Brain microvascular endothelial cell (primary cell): Measurements from ENCODE around the gene FAM241B.
A peak's percentile ranks its signal among the peaks of the same experiment; 100 is the strongest.

Experiments
- DNase-seq: peaks from one replicate; pipeline ENCODE4 v3.0.0-alpha.2; 2020
- H3K27ac ChIP-seq: fragments of 250-450 bp; sonication (Bioruptor Pico); 2 replicates; pipeline ENCODE4 v1.5.1; 2020; ENCODE audit warnings: mild to moderate bottlenecking, moderate library complexity
- H3K27me3 ChIP-seq: fragments of 250-450 bp; sonication (Bioruptor Pico); replicated peaks from 2 replicates; pipeline ENCODE4 v1.5.1; 2020; ENCODE audit warnings: mild to moderate bottlenecking
- H3K36me3 ChIP-seq: fragments of 250-450 bp; sonication (Bioruptor Pico); replicated peaks from 2 replicates; pipeline ENCODE4 v1.5.1; 2020; ENCODE audit warnings: mild to moderate bottlenecking
- H3K4me3 ChIP-seq: 2 replicates; pipeline ENCODE4 v1.5.1; 2011; ENCODE audit warnings: low read depth, mild to moderate bottlenecking, control low read depth, low read length, moderate library complexity
- CTCF ChIP-seq: IDR thresholded peaks from 2 replicates; pipeline ENCODE4 v1.5.1; 2011; ENCODE audit warnings: low read depth, mild to moderate bottlenecking, moderate library complexity, low read length, control low read depth, inconsistent platforms; ENCODE audit errors: missing control alignments
- in situ Hi-C: cut with HindIII; loops from 2 replicates; pipeline ENCODE4 v1.10.0; 2017; ENCODE audit warnings: low sequenced_read_pairs, low pct_ligation_motif_present

The FAM241B gene

GRCh38 chr10:69648461-69648860 is 18.4 kb downstream of the FAM241B start:
- no peaks in the 10 kb centered on the region for H3K36me3 ChIP-seq
- in situ Hi-C loops = no loop called here
- H3K27me3 ChIP-seq = no peaks in the 10 kb centered on the region
- no peak overlapping the region for H3K4me3 ChIP-seq
- no peak for DNase-seq
- H3K27ac ChIP-seq = no peak overlapping the region
- TF ChIP-seq CTCF = no peak

- in situ Hi-C loops = loop anchor here (25.0 kb wide), 1 partner anchor 262 kb away; no protein-coding TSS in a partner anchor
- TF ChIP-seq CTCF = peak; percentile 43
- H3K27ac ChIP-seq = no peak overlapping the region
- no peaks in the 10 kb centered on the region for H3K36me3 ChIP-seq
- no peak overlapping the region for H3K4me3 ChIP-seq
- no peaks in the 10 kb centered on the region for H3K27me3 ChIP-seq
- DNase-seq = no peak
Measured at GRCh38 chr10:69649786-69650550, 19.9 kb downstream of the FAM241B start.

- H3K27ac ChIP-seq = no peak overlapping the region
- in situ Hi-C loops = loop anchor here (25.0 kb wide), 1 partner anchor 262 kb away; no protein-coding TSS in a partner anchor
Measured at GRCh38 chr10:69650589-69651261, 20.7 kb downstream of the FAM241B start.

GRCh38 chr10:69651362-69651761 is 21.3 kb downstream of the FAM241B start:
- no peak for TF ChIP-seq CTCF
- no peak overlapping the region for H3K27ac ChIP-seq
- in situ Hi-C loops = loop anchor here (25.0 kb wide), 1 partner anchor 261 kb away; no protein-coding TSS in a partner anchor
- H3K36me3 ChIP-seq = no peaks in the 10 kb centered on the region
- DNase-seq = no peak
- H3K27me3 ChIP-seq = no peaks in the 10 kb centered on the region
- H3K4me3 ChIP-seq = no peak overlapping the region

More at GRCh38 chr10:69650589-69651261, 20.7 kb downstream of the FAM241B start:
- no peak for TF ChIP-seq CTCF
- H3K36me3 ChIP-seq = no peaks in the 10 kb centered on the region
- DNase-seq = no peak
- H3K4me3 ChIP-seq = no peak overlapping the region
- H3K27me3 ChIP-seq = no peaks in the 10 kb centered on the region

GRCh38 chr10:69652111-69652856 is 22.2 kb downstream of the FAM241B start:
- no peaks in the 10 kb centered on the region for H3K36me3 ChIP-seq
- DNase-seq = no peak
- H3K27me3 ChIP-seq = no peaks in the 10 kb centered on the region
- H3K27ac ChIP-seq = no peak overlapping the region
- in situ Hi-C loops = loop anchor here (25.0 kb wide), 1 partner anchor 260 kb away; no protein-coding TSS in a partner anchor
- H3K4me3 ChIP-seq = no peak overlapping the region
- TF ChIP-seq CTCF = no peak
